PC-3 (cell line): ENCODE data around the gene AUP1.
"Not testable (repeated sequence)": the region's sequence is repeated elsewhere in the genome, so short reads cannot be mapped to it uniquely, and the experiment has no call there.

Experiments used
- EZH2 ChIP-seq: fragments of 300-600 bp; sonication (generic); IDR thresholded peaks from one replicate; pipeline ENCODE4 v1.6.1; 2017; ENCODE audit warnings: antibody characterized with exemption, mild to moderate bottlenecking, low read length; ENCODE audit not compliant: unreplicated experiment
- EZH2phosphoT487 ChIP-seq: fragments of 300-600 bp; sonication (generic); IDR thresholded peaks from 2 replicates; pipeline ENCODE4 v1.6.1; 2018; ENCODE audit warnings: mild to moderate bottlenecking, antibody characterized with exemption, low read length, borderline replicate concordance
- TF ChIP-seq, protein P1 (sequence below): fragments of 300-600 bp; sonication (generic); conservative IDR thresholded peaks from 2 replicates; pipeline ENCODE4 v1.5.1; 2017; ENCODE audit warnings: antibody characterized with exemption, low read depth, mild to moderate bottlenecking, low read length

GRCh38 chr2:74483675-74484164 is 45.8 kb downstream of the AUP1 start:
- TF ChIP-seq, protein P1, sequence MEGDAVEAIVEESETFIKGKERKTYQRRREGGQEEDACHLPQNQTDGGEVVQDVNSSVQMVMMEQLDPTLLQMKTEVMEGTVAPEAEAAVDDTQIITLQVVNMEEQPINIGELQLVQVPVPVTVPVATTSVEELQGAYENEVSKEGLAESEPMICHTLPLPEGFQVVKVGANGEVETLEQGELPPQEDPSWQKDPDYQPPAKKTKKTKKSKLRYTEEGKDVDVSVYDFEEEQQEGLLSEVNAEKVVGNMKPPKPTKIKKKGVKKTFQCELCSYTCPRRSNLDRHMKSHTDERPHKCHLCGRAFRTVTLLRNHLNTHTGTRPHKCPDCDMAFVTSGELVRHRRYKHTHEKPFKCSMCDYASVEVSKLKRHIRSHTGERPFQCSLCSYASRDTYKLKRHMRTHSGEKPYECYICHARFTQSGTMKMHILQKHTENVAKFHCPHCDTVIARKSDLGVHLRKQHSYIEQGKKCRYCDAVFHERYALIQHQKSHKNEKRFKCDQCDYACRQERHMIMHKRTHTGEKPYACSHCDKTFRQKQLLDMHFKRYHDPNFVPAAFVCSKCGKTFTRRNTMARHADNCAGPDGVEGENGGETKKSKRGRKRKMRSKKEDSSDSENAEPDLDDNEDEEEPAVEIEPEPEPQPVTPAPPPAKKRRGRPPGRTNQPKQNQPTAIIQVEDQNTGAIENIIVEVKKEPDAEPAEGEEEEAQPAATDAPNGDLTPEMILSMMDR, result not testable (repeated sequence)
- TF ChIP-seq EZH2, EZH2phosphoT487: not testable (repeated sequence)
